GM18909 (cell line): ENCODE results near the gene TOLLIP.
"Not testable (repeated sequence)": the region's sequence is repeated elsewhere in the genome, so short reads cannot be mapped to it uniquely, and the experiment has no call there.

Experiments
- ATAC-seq: cut with Tn5 transposase; IDR thresholded peaks from one replicate; pipeline ENCODE4 v1.9.1; 2021; ENCODE audit warnings: mild to moderate bottlenecking; ENCODE audit not compliant: unreplicated experiment, poor library complexity

TOLLIP gene

GRCh38 chr11:1267441-1268100 lies 41.9 kb downstream of the TOLLIP start:
- no peak for ATAC-seq

DNA sequence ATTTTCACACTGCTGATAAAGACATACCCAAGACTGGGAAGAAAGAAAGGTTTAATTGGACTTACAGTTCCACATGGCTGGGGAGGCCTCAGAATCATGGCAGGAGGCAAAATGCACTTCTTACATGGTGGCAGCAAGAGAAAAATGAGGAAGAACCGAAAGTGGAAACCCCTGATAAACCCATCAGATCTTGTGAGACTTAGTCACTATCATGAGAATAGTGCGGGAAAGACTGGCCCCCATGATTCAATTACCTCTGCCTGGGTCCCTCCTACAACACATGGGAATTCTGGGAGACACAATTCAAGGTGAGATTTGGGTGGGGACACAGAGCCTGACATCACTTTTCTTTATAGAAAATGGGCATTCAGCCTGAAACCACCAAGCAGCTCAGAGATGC lies 42.5 kb downstream of the TOLLIP start:
- not testable (repeated sequence) for ATAC-seq

GRCh38 chr11:1265480-1265879 lies 44.0 kb downstream of the TOLLIP start:
- ATAC-seq: not testable (repeated sequence)

GRCh38 chr11:1264444-1264843 lies 45.0 kb downstream of the TOLLIP start:
- ATAC-seq: not testable (repeated sequence)

GRCh38 chr11:1263010-1263409 lies 46.4 kb downstream of the TOLLIP start:
- peak; percentile 27 for ATAC-seq

- peak; percentile 88 for ATAC-seq
Observed at GRCh38 chr11:1262172-1263006, 47.0 kb downstream of the TOLLIP start.

- ATAC-seq: no peak
Observed at GRCh38 chr11:1261241-1262071, 48.0 kb downstream of the TOLLIP start.

DNA sequence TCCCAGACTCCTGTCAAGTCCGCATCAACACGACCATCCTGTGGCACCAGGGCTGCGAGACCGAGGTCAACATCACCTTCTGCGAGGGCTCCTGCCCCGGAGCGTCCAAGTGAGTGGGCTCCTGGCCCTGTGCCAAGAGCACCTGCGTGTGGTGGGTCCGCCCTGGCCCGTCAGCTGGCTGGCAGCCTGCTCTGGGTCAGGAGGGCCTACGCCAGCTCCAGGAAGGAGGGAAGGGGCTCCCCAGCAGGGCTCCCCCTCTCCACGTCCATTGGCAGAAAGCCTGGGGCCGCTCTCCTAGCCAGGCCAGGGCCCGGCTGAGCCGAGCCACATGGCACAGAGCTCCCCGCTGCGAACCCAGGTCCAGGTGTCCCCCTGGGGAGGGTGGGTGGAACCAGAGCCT lies 48.8 kb downstream of the TOLLIP start:
- ATAC-seq: no peak

DNA sequence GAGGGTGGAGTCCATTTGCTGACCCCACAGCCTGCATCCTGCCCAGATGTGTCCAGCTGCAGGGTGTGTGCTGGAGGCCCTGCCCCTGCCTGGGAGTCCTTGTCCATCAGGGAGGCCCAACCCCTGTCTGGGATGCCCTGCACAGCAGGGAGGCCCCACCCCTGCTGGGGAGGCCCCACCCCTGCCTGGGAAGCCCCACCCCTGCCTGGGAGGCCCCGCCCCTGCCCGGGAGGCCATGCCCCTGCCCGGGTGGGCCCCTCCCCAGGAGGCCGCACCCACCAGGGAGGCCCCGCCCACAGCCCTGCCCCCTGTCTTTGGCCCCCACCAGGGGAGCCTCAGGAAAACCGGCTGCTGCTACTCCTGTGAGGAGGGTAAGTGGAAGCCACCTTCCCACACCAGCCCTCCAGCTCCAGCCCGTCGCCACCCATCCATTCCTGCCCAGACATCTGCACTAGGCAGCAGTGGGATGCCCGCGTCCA lies 49.4 kb downstream of the TOLLIP start:
- ATAC-seq: no peak

- ATAC-seq: no peak
Observed at GRCh38 chr11:1259561-1259960, 49.9 kb downstream of the TOLLIP start.

GRCh38 chr11:1259076-1259461 lies 50.4 kb downstream of the TOLLIP start:
- ATAC-seq: no peak

DNA sequence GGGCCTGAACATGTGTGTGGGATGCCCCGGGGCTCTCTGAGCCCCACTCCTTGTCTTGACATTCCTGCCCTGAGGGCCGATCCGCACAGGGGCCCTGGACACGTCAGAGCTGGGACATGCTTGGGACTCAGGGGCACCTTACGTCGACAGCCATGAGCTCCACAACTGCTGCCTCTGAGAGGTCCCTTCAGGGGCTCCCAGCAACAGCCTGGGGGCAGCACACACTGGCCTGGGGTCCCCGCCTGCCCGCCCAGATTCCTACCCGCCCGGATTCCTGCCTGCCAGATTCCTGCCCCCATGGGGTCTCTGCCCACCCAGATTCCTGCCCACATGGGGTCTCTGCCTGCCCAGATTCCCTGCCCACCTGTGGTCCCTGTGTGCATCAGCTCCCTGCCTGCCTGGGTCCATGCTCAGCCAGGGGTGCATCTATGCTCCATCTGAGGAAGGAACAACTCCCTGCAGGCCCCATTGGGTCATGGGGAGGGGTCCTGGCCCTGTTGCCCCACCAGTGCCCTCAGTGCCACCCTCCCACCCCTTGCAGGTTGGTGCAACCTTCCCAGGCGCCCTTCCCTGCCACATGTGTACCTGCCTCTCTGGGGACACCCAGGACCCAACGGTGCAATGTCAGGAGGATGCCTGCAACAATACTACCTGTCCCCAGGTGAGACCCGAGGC lies 50.9 kb downstream of the TOLLIP start:
- no peak for ATAC-seq

DNA sequence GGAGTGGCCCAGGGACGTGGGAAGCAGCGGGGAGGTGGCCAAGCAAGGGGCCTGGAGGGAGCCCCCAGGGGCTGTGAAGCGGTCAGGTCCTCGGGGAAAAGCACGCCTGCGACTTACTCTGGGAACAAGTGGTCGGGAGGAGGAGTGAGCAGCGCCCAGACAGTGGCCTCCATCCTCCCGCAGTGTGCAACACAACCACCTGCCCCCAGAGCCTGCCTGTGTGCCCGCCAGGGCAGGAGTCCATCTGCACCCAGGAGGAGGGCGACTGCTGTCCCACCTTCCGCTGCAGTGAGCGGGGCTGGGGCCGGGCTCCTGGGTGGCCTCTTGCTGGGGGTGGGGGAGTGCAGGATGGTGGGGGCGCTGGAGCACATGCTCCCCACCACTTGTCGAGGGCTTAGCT lies 51.5 kb downstream of the TOLLIP start:
- no peak for ATAC-seq

DNA sequence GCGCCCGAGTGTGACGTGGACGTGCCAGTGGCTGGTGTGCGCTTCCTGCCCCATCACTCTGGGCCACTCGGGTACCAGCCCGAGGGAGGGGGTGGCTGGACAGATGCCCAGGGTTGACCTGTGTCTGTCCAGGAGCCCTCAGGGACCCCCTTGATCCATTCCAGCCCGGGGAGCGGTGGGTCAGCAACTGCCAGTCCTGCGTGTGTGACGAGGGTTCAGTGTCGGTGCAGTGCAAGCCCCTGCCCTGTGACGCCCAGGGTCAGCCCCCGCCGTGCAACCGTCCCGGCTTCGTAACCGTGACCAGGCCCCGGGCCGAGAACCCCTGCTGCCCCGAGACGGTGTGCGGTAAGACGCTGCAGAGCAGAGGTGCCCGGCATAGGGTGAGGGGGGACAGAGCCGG lies 52.1 kb downstream of the TOLLIP start:
- no peak for ATAC-seq

DNA sequence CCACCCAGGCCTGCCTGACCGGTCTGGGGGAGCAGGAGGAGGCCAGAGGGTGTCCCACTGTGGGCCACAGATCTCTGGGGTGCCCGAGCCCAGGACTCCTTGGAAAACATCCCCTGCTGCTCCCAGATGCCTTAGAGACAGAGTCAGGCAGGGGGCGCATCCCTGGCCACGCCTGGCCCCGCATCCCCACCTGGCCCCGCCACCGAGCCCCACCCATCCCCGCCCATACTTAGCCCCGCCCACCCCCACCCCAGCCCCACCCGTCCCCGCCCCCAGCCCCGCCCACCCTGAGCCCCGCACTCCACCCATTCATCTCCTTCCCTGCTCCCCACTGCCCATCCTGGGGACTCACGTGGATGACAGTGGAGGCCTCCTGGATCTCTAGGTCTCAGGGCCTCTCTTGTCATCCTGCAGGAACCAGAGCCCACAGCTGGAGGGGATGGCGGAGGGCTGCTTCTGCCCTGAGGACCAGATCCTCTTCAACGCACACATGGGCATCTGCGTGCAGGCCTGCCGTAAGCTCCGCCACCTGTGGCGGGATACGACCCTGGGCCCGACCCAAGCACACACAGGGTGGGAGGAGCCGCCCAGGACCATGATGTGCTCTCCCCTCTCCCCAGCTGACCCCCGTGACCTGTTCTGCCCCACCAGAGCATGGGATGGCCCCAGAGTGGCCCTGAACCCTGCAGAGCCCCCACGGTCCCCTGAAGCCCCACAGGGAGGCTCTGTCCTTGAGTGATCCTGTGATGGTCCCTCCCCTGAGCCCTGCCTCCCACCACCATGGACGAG lies 53.0 kb downstream of the TOLLIP start:
- ATAC-seq: no peak

DNA sequence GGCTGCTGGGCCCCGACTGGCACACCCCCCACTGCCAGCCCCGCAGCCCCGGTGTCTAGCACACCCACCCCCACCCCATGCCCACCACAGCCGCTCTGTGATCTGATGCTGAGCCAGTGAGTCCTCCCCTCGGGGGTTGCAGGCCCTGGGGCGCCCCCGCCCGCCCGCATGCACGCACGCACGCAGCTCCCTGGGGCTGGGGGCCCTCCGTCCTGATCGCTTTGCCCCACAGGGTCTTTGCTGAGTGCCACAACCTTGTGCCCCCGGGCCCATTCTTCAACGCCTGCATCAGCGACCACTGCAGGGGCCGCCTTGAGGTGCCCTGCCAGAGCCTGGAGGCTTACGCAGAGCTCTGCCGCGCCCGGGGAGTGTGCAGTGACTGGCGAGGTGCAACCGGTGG lies 54.3 kb downstream of the TOLLIP start:
- no peak for ATAC-seq

DNA sequence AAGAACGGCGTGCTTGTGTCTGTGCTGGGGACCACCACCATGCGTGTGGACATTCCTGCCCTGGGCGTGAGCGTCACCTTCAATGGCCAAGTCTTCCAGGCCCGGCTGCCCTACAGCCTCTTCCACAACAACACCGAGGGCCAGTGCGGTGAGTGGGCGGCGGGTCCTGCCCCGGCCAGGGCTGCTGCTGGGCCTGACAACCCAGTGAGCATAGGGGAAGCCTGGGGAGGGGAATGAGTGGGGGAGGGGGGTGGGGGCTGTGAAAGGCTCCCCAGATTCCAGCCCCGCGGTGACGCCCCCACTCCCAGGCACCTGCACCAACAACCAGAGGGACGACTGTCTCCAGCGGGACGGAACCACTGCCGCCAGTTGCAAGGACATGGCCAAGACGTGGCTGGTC lies 54.7 kb downstream of the TOLLIP start:
- no peak for ATAC-seq

GRCh38 chr11:1254086-1254648 lies 55.3 kb downstream of the TOLLIP start:
- no peak for ATAC-seq

- ATAC-seq: no peak
Observed at GRCh38 chr11:1253103-1253485, 56.3 kb downstream of the TOLLIP start.
